GM12872 (cell line): Measurements from ENCODE around the gene DDR2.

ENCODE experiments used
- CTCF ChIP-seq: IDR thresholded peaks from 3 replicates; pipeline ENCODE4 v1.5.1; 2011; ENCODE audit warnings: low read depth, mild to moderate bottlenecking, low read length, moderate library complexity; ENCODE audit not compliant: insufficient read depth

The DDR2 gene

GRCh38 chr1:162666006-162666645, 33.9 kb downstream of the DDR2 start:
- no peak for TF ChIP-seq CTCF

GRCh38 chr1:162667381-162668080, 35.3 kb downstream of the DDR2 start:
- TF ChIP-seq CTCF: no peak

GRCh38 chr1:162670928-162671663, 38.8 kb downstream of the DDR2 start:
- no peak for TF ChIP-seq CTCF

GRCh38 chr1:162671664-162672410, 39.6 kb downstream of the DDR2 start:
- TF ChIP-seq CTCF: no peak

GRCh38 chr1:162672622-162673260, 40.5 kb downstream of the DDR2 start:
- no peak for TF ChIP-seq CTCF

- TF ChIP-seq CTCF: no peak
Measured at GRCh38 chr1:162674034-162674608, 41.9 kb downstream of the DDR2 start.

- TF ChIP-seq CTCF: no peak
Measured at GRCh38 chr1:162676087-162676486, 43.8 kb downstream of the DDR2 start.
